IPS-20b (cell line): Measurements from ENCODE around the gene TOR4A.
"Not testable (repeated sequence)": the region's sequence is repeated elsewhere in the genome, so short reads cannot be mapped to it uniquely, and the experiment has no call there.

Source experiments
- H3K27ac ChIP-seq: one replicate; pipeline ENCODE4 v1.5.1; 2013; ENCODE audit warnings: low read length
- H3K27me3 ChIP-seq: 2 replicates; pipeline ENCODE4 v1.6.1; 2013; ENCODE audit warnings: mild to moderate bottlenecking, low read length, inconsistent platforms; ENCODE audit not compliant: insufficient read depth
- H3K36me3 ChIP-seq: 2 replicates; pipeline ENCODE4 v1.6.1; 2013; ENCODE audit warnings: low read depth, mild to moderate bottlenecking, inconsistent platforms, low read length, moderate library complexity; ENCODE audit not compliant: insufficient read depth
- H3K4me1 ChIP-seq: 2 replicates; pipeline ENCODE4 v1.6.1; 2013; ENCODE audit warnings: mild to moderate bottlenecking, control low read depth, inconsistent platforms, low read length, moderate library complexity; ENCODE audit not compliant: insufficient read depth
- H3K4me3 ChIP-seq: 2 replicates; pipeline ENCODE4 v1.5.1; 2013; ENCODE audit warnings: mild to moderate bottlenecking, low read length, inconsistent platforms
- H3K9ac ChIP-seq: 2 replicates; pipeline ENCODE4 v1.6.1; 2013; ENCODE audit warnings: low read depth, mild to moderate bottlenecking, inconsistent platforms, low read length, moderate library complexity
- H3K9me3 ChIP-seq: 2 replicates; pipeline ENCODE4 v1.6.1; 2013; ENCODE audit warnings: mild to moderate bottlenecking, low read depth, low read length, inconsistent platforms; ENCODE audit not compliant: insufficient read depth

TOR4A gene

GRCh38 chr9:137240841-137241489 is 36.6 kb upstream of the TOR4A start, which contains the start of gene TUBB4B:
TSS of gene TUBB4B (plus strand) at chr9:137241287. CDS start at chr9:137241361, 74 bp downstream.
- Histone ChIP-seq H3K9ac (peak within 1 kb of the TSS; percentile 86), H3K27me3 (no peaks in the 10 kb centered on the region), H3K9me3 (no peaks in the 10 kb centered on the region), H3K4me1 (peaks cover 10% of the 10 kb centered on the region), H3K27ac (peak within 1 kb of the TSS; percentile 46), H3K4me3 (peak within 1 kb of the TSS; percentile 85), H3K36me3 (peaks cover 21% of the 10 kb centered on the region)

GRCh38 chr9:137241490-137242268 is 35.8 kb upstream of the TOR4A start:
- Histone ChIP-seq H3K9me3 (no peaks in the 10 kb centered on the region), H3K27me3 (no peaks in the 10 kb centered on the region), H3K4me3 (peak overlapping the region; percentile 79), H3K36me3 (peaks cover 21% of the 10 kb centered on the region), H3K4me1 (peaks cover 10% of the 10 kb centered on the region), H3K9ac (peak overlapping the region; percentile 71), H3K27ac (no peak overlapping the region)

GRCh38 chr9:137242269-137243203 is 35.0 kb upstream of the TOR4A start:
- Histone ChIP-seq H3K4me3 (peak overlapping the region; percentile 79), H3K4me1 (peaks cover 5% of the 10 kb centered on the region), H3K36me3 (peaks cover 21% of the 10 kb centered on the region), H3K27me3 (no peaks in the 10 kb centered on the region), H3K27ac (no peak overlapping the region), H3K9me3 (no peaks in the 10 kb centered on the region), H3K9ac (peak overlapping the region; percentile 71; the same call in 1 of the 2 replicates)

GRCh38 chr9:137243266-137243625 is 34.3 kb upstream of the TOR4A start:
- H3K27me3 ChIP-seq, H3K4me1 ChIP-seq, H3K9me3 ChIP-seq, H3K4me3 ChIP-seq, H3K27ac ChIP-seq, H3K9ac ChIP-seq: not testable (repeated sequence)
- H3K36me3 ChIP-seq = peaks cover 21% of the 10 kb centered on the region

GRCh38 chr9:137243626-137244485 is 33.7 kb upstream of the TOR4A start:
- peaks cover 21% of the 10 kb centered on the region for H3K36me3 ChIP-seq
- no peak overlapping the region for H3K9ac ChIP-seq
- no peaks in the 10 kb centered on the region for H3K27me3 ChIP-seq
- H3K4me3 ChIP-seq = no peak overlapping the region
- no peak overlapping the region for H3K27ac ChIP-seq
- peaks cover 5% of the 10 kb centered on the region for H3K4me1 ChIP-seq
- no peaks in the 10 kb centered on the region for H3K9me3 ChIP-seq

GRCh38 chr9:137244486-137245449 is 32.8 kb upstream of the TOR4A start:
- H3K4me1 ChIP-seq = peaks cover 5% of the 10 kb centered on the region
- H3K27me3 ChIP-seq = no peaks in the 10 kb centered on the region
- no peak overlapping the region for H3K4me3 ChIP-seq
- no peaks in the 10 kb centered on the region for H3K9me3 ChIP-seq
- H3K27ac ChIP-seq = no peak overlapping the region
- H3K9ac ChIP-seq = no peak overlapping the region
- peaks cover 21% of the 10 kb centered on the region for H3K36me3 ChIP-seq

GRCh38 chr9:137245450-137246421 is 31.8 kb upstream of the TOR4A start:
- H3K4me3 ChIP-seq = no peak overlapping the region
- H3K9ac ChIP-seq = no peak overlapping the region
- H3K27ac ChIP-seq = no peak overlapping the region
- H3K4me1 ChIP-seq = peaks cover 5% of the 10 kb centered on the region
- peaks cover 21% of the 10 kb centered on the region for H3K36me3 ChIP-seq
- no peaks in the 10 kb centered on the region for H3K27me3 ChIP-seq
- H3K9me3 ChIP-seq = no peaks in the 10 kb centered on the region

- Histone ChIP-seq H3K4me3 (no peak overlapping the region), H3K27me3 (no peaks in the 10 kb centered on the region), H3K27ac (no peak overlapping the region), H3K9me3 (no peaks in the 10 kb centered on the region), H3K4me1 (peaks cover 8% of the 10 kb centered on the region), H3K9ac (no peak overlapping the region), H3K36me3 (peaks cover 16% of the 10 kb centered on the region)
Observed at GRCh38 chr9:137247135-137247915, 30.2 kb upstream of the TOR4A start.

GRCh38 chr9:137247916-137248175 is 29.7 kb upstream of the TOR4A start:
- H3K4me1 ChIP-seq = peaks cover 8% of the 10 kb centered on the region; the same call in 1 of the 2 replicates
- H3K4me3 ChIP-seq = no peak overlapping the region
- H3K27ac ChIP-seq = no peak overlapping the region
- no peak overlapping the region for H3K9ac ChIP-seq
- no peaks in the 10 kb centered on the region for H3K27me3 ChIP-seq
- H3K9me3 ChIP-seq = no peaks in the 10 kb centered on the region
- peaks cover 11% of the 10 kb centered on the region for H3K36me3 ChIP-seq
